Sigmoid colon (tissue), 7 donors: ENCODE measurements around the gene CERS6. TPM values are rescaled to one million over a fixed set of nuclear protein-coding genes. Genes with fewer than 3 reads are reported as not detected.

ENCODE experiments used
- DNase-seq: peaks from one replicate; pipeline ENCODE4 v3.0.0-alpha.2; 2019
- H3K27ac ChIP-seq, 4 donors: fragments of 200-600 bp; sonication (generic); one replicate each; pipeline ENCODE4 v1.5.1; 2016 to 2019; ENCODE audit warnings: mild to moderate bottlenecking in 1 of 4
- H3K27me3 ChIP-seq, 3 donors: fragments of 200-600 bp; sonication (generic); one replicate each; pipeline ENCODE4 v1.5.1; 2019; ENCODE audit warnings: mild to moderate bottlenecking in 1 of 3
- H3K36me3 ChIP-seq, 4 donors: fragments of 200-600 bp; sonication (generic); one replicate each; pipeline ENCODE4 v1.5.1; 2016 to 2019
- H3K4me1 ChIP-seq, 4 donors: fragments of 200-600 bp; sonication (generic); one replicate each; pipeline ENCODE4 v1.5.1; 2017 to 2019
- H3K4me3 ChIP-seq, 4 donors: fragments of 200-600 bp; sonication (generic); one replicate each; pipeline ENCODE4 v1.5.1; 2017 to 2019; ENCODE audit warnings: mild to moderate bottlenecking in 2 of 4, moderate library complexity in 1 of 4
- H3K9me3 ChIP-seq, 4 donors: fragments of 200-600 bp in 3 of 4; sonication (generic) in 3 of 4; one replicate each; pipeline versions ENCODE4 v1.5.1 to v1.6.1; 2013 to 2019
- EP300 ChIP-seq, 4 donors: sonication (generic); formaldehyde crosslinking; IDR thresholded peaks; one replicate each; pipeline ENCODE4 v1.6.1; 2017; ENCODE audit warnings: antibody characterized with exemption in 4 of 4
- POLR2A ChIP-seq, 2 donors: fragments of 450-650 bp; IDR thresholded peaks; one replicate each; pipeline ENCODE4 v1.6.1; 2016; ENCODE audit warnings: antibody characterized with exemption in 2 of 2, mild to moderate bottlenecking in 2 of 2, moderate library complexity in 2 of 2
- POLR2AphosphoS5 ChIP-seq, 4 donors: sonication (generic); formaldehyde crosslinking; IDR thresholded peaks; one replicate each; pipeline ENCODE4 v1.6.1; 2017; ENCODE audit warnings: antibody characterized with exemption in 4 of 4
- WGBS, 2 donors: extraction: QIAGEN DNeasy Blood & Tissue Kit; methylation state at CpG; one replicate each; pipeline ENCODE4 v1.1.7; 2013; 5-methylcytosine and 5-hydroxymethylcytosine counted together
- intact Hi-C: fragments of 100-400 bp; cut with DNase I; formaldehyde crosslinking; loops from one replicate; pipeline ENCODE4 v1.15.1; 2023
- polyA plus RNA-seq, 3 donors: library from polyadenylated mRNA; stranded (reverse); fragments of 200-250 nt; gene quantifications; one replicate each; pipeline ENCODE4 v1.2.3, GENCODE V29; 2013
- total RNA-seq, 4 donors: library from RNA; depleted of rRNA; stranded (reverse); fragments of >200 nt; gene quantifications; one replicate each; pipeline ENCODE4 v1.1.0, GENCODE V29; 2016
- TF ChIP-seq, protein P1 (sequence below), 4 experiments: fragments of 450-650 bp in 3 of 4; fragments of 200-600 bp in 1 of 4; IDR thresholded peaks; one replicate each; pipeline ENCODE4 v1.5.1; 2016 to 2019; ENCODE audit warnings: antibody characterized with exemption in 4 of 4, mild to moderate bottlenecking in 3 of 4, moderate library complexity in 2 of 4
- donor health status: healthy with polysubstance abuse.
- donor health status: Bipolar disorder and iron deficiency.
- donor health status: healthy.

Gene CERS6
- total and polyA plus RNA-seq, 7 donors = 4.4 to 21.0 (median 11.2) TPM

DNA sequence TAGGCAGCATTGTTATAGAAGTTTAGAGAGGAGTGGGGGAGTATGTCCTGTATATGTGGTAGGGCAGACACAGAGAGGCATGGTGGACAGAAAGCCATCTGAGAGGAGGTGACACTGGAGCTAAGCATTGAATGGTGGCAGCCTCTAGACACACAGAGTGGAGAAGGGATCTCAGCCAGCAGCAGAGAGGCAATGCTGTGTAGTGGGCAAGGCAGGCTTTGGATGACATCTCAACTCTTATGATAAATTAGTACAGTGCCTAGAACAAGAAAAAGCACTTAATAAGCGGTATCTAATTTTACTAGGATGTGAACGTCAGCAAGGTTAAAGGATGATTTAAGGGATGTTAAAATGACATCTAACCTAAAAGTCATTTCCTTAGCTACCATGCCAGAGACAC, 22.5 kb upstream of the CERS6 start:
- Histone ChIP-seq H3K27me3 (no peaks in the 10 kb centered on the region), H3K4me1 (no peaks in the 10 kb centered on the region), H3K4me3 (no peak overlapping the region), H3K9me3 (no peaks in the 10 kb centered on the region), H3K36me3 (no peaks in the 10 kb centered on the region), H3K27ac (no peak overlapping the region)
- WGBS, 2 donors = 84 to 93% methylated on average over 2 of the region's 2 CpGs
- TF ChIP-seq POLR2AphosphoS5 (IDR thresholded peaks at IDR 0.05) (no peak), EP300 (IDR thresholded peaks at IDR 0.05) (no peak), POLR2A (IDR thresholded peaks at IDR 0.05) (no peak)
- TF ChIP-seq, protein P1, sequence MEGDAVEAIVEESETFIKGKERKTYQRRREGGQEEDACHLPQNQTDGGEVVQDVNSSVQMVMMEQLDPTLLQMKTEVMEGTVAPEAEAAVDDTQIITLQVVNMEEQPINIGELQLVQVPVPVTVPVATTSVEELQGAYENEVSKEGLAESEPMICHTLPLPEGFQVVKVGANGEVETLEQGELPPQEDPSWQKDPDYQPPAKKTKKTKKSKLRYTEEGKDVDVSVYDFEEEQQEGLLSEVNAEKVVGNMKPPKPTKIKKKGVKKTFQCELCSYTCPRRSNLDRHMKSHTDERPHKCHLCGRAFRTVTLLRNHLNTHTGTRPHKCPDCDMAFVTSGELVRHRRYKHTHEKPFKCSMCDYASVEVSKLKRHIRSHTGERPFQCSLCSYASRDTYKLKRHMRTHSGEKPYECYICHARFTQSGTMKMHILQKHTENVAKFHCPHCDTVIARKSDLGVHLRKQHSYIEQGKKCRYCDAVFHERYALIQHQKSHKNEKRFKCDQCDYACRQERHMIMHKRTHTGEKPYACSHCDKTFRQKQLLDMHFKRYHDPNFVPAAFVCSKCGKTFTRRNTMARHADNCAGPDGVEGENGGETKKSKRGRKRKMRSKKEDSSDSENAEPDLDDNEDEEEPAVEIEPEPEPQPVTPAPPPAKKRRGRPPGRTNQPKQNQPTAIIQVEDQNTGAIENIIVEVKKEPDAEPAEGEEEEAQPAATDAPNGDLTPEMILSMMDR (IDR thresholded peaks at IDR 0.05) = no peak
- intact Hi-C loops = no loop called here
- no peak for DNase-seq

DNA sequence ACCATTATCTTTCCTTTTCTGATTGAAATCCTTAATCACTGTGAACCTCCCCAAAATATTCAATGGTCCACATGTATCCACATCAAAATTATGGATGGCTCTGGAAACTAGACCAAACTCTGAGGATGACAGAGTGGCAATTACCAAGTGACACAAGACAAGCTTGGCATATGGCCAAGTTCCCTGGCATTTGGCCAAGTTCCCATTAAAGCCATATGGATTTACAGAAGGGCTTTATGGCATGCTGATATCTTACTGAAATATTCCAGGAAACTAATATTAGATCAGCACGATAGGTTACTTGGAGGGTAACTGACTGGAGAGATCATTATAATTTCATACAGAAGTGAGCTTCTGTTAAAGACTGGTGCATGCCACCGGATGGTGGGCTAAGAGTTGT, 21.9 kb upstream of the CERS6 start:
- WGBS, 2 donors = 53 to 75% methylated on average over 2 of the region's 2 CpGs
- H3K27me3 ChIP-seq = no peaks in the 10 kb centered on the region
- DNase-seq = no peak

DNA sequence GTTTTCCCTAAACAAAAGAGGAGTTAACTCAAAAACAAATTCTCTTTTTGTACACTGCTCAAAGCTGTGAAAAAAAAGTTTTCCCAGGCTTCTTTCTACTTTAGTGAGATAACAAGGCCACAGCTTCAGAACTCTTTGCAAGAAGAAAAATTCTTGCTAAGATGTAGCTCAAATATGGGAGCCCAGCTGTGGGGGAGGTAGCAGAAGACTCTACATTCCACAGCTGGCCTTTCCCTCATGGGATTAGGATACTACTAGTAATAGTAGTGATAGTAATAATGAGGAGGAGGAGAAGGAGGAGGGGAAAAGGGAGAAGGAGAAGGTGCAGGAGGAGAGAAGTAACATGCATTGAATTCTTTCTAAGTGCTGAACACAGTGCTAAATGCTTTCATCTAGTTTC, 19.2 kb upstream of the CERS6 start:
- TF ChIP-seq, protein P1 (IDR thresholded peaks at IDR 0.05) = no peak
- TF ChIP-seq EP300 (IDR thresholded peaks at IDR 0.05) (no peak), POLR2AphosphoS5 (IDR thresholded peaks at IDR 0.05) (no peak), POLR2A (IDR thresholded peaks at IDR 0.05) (no peak)
- no peaks in the 10 kb centered on the region for H3K36me3 ChIP-seq
- no peaks in the 10 kb centered on the region for H3K27me3 ChIP-seq
- intact Hi-C loops = no loop called here
- H3K4me3 ChIP-seq = no peak overlapping the region
- H3K4me1 ChIP-seq = no peaks in the 10 kb centered on the region
- no peak overlapping the region for H3K27ac ChIP-seq
- H3K9me3 ChIP-seq = no peaks in the 10 kb centered on the region
- DNase-seq = no peak

More for the DNA sequence above, 21.9 kb upstream of the CERS6 start:
- Histone ChIP-seq H3K27ac (no peak overlapping the region), H3K36me3 (no peaks in the 10 kb centered on the region), H3K4me3 (no peak overlapping the region), H3K4me1 (no peaks in the 10 kb centered on the region), H3K9me3 (no peaks in the 10 kb centered on the region)
- intact Hi-C loops = no loop called here
- TF ChIP-seq, protein P1 (IDR thresholded peaks at IDR 0.05) = no peak
- TF ChIP-seq POLR2A (IDR thresholded peaks at IDR 0.05) (no peak), EP300 (IDR thresholded peaks at IDR 0.05) (no peak), POLR2AphosphoS5 (IDR thresholded peaks at IDR 0.05) (peak in 2 of 4 donors; percentile 26 to 46)

DNA sequence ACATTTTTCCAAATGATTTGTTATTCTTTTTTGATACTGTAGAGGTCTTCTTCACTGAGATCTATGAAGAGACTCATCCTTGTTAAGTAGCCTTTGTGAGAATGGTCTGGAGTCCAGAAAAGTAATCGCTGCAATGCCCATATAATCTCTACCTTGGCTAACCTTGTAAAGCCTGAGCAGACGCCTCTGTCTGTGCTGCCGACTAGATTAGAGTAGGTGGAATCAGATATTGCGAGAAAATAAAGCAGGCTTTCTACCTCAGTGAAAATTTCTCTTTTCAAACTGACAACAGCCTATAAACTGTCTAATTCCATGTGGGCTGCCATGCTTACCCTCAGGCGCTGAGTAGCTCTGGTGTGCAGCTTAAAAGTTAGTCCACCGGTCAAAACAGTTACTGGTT, 17.5 kb upstream of the CERS6 start:
- H3K27ac ChIP-seq = no peak overlapping the region
- TF ChIP-seq, protein P1 (IDR thresholded peaks at IDR 0.05) = no peak
- no peak for TF ChIP-seq EP300 (IDR thresholded peaks at IDR 0.05)
- TF ChIP-seq POLR2AphosphoS5 (IDR thresholded peaks at IDR 0.05) = no peak
- no peak for TF ChIP-seq POLR2A (IDR thresholded peaks at IDR 0.05)
- H3K4me3 ChIP-seq = no peak overlapping the region
- no peaks in the 10 kb centered on the region for H3K27me3 ChIP-seq
- no peaks in the 10 kb centered on the region for H3K36me3 ChIP-seq
- DNase-seq = no peak
- 96 to 98% methylated on average over 6 of the region's 6 CpGs for WGBS, 2 donors
- intact Hi-C loops = no loop called here
- no peaks in the 10 kb centered on the region for H3K9me3 ChIP-seq
- H3K4me1 ChIP-seq = no peaks in the 10 kb centered on the region

DNA sequence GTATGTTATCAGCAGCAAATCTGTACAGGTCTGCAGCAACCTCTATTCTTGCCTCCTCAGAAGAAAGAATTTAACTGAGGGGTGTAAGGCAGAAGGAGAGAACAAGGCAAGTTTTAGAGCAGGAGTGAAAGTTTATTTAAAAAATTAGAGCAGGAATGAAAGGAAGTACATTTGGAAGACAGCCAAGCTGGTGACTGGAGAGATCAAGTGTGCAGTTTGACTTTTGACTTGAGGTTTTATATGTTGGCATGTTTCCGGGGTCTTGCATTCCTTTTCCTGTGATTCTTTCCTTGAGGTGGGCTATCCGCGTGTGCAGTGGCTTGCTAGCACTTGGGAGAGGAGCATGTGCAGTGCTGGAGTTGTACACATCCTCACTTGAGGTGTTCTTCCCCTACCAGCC, 16.5 kb upstream of the CERS6 start:
- no peaks in the 10 kb centered on the region for H3K36me3 ChIP-seq
- TF ChIP-seq, protein P1 (IDR thresholded peaks at IDR 0.05) = no peak
- TF ChIP-seq POLR2AphosphoS5 (IDR thresholded peaks at IDR 0.05) (no peak), EP300 (IDR thresholded peaks at IDR 0.05) (no peak), POLR2A (IDR thresholded peaks at IDR 0.05) (no peak)
- no peak overlapping the region for H3K4me3 ChIP-seq
- no peaks in the 10 kb centered on the region for H3K27me3 ChIP-seq
- no peaks in the 10 kb centered on the region for H3K9me3 ChIP-seq
- 31 to 45% methylated on average over 3 of the region's 3 CpGs for WGBS, 2 donors
- intact Hi-C loops = no loop called here
- H3K27ac ChIP-seq = no peak overlapping the region
- DNase-seq = no peak
- H3K4me1 ChIP-seq = no peaks in the 10 kb centered on the region
